Mesendoderm (in vitro differentiated cells): ENCODE data around the gene SVBP. TPM values are rescaled to one million over a fixed set of nuclear protein-coding genes. Genes with fewer than 3 reads are reported as not detected.
"Not testable (repeated sequence)": the region's sequence is repeated elsewhere in the genome, so short reads cannot be mapped to it uniquely, and the experiment has no call there.

ENCODE experiments used
- DNase-seq: peaks from one replicate; pipeline ENCODE4 v3.0.0; 2013
- H2AK5ac ChIP-seq: 2 replicates; pipeline ENCODE4 v1.6.1; 2013; ENCODE audit warnings: low read length, inconsistent platforms
- H2BK120ac ChIP-seq: 2 replicates; pipeline ENCODE4 v1.6.1; 2013; ENCODE audit warnings: low read depth, mild to moderate bottlenecking, low read length, moderate library complexity, mixed read lengths
- H2BK15ac ChIP-seq: replicated peaks from 2 replicates; pipeline ENCODE4 v1.6.1; 2013; ENCODE audit warnings: low read depth, mild to moderate bottlenecking, moderate library complexity
- H2BK5ac ChIP-seq: 2 replicates; pipeline ENCODE4 v1.6.1; 2013; ENCODE audit warnings: low read length, inconsistent platforms
- H3K18ac ChIP-seq: 2 replicates; pipeline ENCODE4 v1.6.1; 2013; ENCODE audit warnings: mild to moderate bottlenecking, low read length, mixed read lengths
- H3K23ac ChIP-seq: one replicate; pipeline ENCODE4 v1.6.1; 2013; ENCODE audit warnings: low read length
- H3K27ac ChIP-seq: 2 replicates; pipeline ENCODE4 v1.5.1; 2013; ENCODE audit warnings: low read depth, mild to moderate bottlenecking, inconsistent platforms, low read length, moderate library complexity
- H3K27me3 ChIP-seq: 2 replicates; pipeline ENCODE4 v1.6.1; 2013; ENCODE audit warnings: low read length, control low read depth, mild to moderate bottlenecking, inconsistent platforms; ENCODE audit not compliant: insufficient read depth, poor library complexity
- H3K36me3 ChIP-seq: 2 replicates; pipeline ENCODE4 v1.6.1; 2013; ENCODE audit warnings: low read length, inconsistent platforms; ENCODE audit not compliant: control insufficient read depth, insufficient read depth
- H3K4ac ChIP-seq: one replicate; pipeline ENCODE4 v1.6.1; 2013; ENCODE audit warnings: low read depth, mild to moderate bottlenecking, low read length, moderate library complexity
- H3K4me1 ChIP-seq: 2 replicates; pipeline ENCODE4 v1.6.1; 2013; ENCODE audit warnings: low read depth, low read length, inconsistent platforms; ENCODE audit not compliant: control insufficient read depth
- H3K4me2 ChIP-seq: 2 replicates; pipeline ENCODE4 v1.6.1; 2013; ENCODE audit warnings: low read length
- H3K4me3 ChIP-seq: 2 replicates; pipeline ENCODE4 v1.5.1; 2013; ENCODE audit warnings: mild to moderate bottlenecking, low read length
- H3K56ac ChIP-seq: one replicate; pipeline ENCODE4 v1.6.1; 2013; ENCODE audit warnings: low read length
- H3K79me1 ChIP-seq: 2 replicates; pipeline ENCODE4 v1.6.1; 2013; ENCODE audit warnings: low read length, inconsistent platforms
- H3K79me2 ChIP-seq: 2 replicates; pipeline ENCODE4 v1.6.1; 2013; ENCODE audit warnings: mild to moderate bottlenecking, low read length; ENCODE audit not compliant: control insufficient read depth, insufficient read depth
- H3K9ac ChIP-seq: 2 replicates; pipeline ENCODE4 v1.6.1; 2013; ENCODE audit warnings: low read length, inconsistent platforms
- H4K5ac ChIP-seq: one replicate; pipeline ENCODE4 v1.6.1; 2013; ENCODE audit warnings: low read length
- H4K8ac ChIP-seq: one replicate; pipeline ENCODE4 v1.6.1; 2013; ENCODE audit warnings: low read depth, mild to moderate bottlenecking, control low read depth, low read length, moderate library complexity
- WGBS: extraction: QIAGEN DNeasy Blood & Tissue Kit; methylation state at CpG from one replicate; pipeline ENCODE4 v1.1.7; 2013; ENCODE audit warnings: low lambda C conversion rate, missing lambda C conversion rate; ENCODE audit not compliant: insufficient coverage; ENCODE audit errors: extremely low coverage; 5-methylcytosine and 5-hydroxymethylcytosine counted together
- polyA plus RNA-seq, 2 experiments: library from polyadenylated mRNA; stranded (reverse); fragments of 200-250 nt; gene quantifications; one replicate each; pipeline ENCODE4 v1.2.3, GENCODE V29; 2013

Gene SVBP, protein sequence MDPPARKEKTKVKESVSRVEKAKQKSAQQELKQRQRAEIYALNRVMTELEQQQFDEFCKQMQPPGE
- polyA plus RNA-seq (2013, experiment 1 of 2): 45.0 TPM
- polyA plus RNA-seq (2013, experiment 2 of 2): 44.0 TPM

DNA sequence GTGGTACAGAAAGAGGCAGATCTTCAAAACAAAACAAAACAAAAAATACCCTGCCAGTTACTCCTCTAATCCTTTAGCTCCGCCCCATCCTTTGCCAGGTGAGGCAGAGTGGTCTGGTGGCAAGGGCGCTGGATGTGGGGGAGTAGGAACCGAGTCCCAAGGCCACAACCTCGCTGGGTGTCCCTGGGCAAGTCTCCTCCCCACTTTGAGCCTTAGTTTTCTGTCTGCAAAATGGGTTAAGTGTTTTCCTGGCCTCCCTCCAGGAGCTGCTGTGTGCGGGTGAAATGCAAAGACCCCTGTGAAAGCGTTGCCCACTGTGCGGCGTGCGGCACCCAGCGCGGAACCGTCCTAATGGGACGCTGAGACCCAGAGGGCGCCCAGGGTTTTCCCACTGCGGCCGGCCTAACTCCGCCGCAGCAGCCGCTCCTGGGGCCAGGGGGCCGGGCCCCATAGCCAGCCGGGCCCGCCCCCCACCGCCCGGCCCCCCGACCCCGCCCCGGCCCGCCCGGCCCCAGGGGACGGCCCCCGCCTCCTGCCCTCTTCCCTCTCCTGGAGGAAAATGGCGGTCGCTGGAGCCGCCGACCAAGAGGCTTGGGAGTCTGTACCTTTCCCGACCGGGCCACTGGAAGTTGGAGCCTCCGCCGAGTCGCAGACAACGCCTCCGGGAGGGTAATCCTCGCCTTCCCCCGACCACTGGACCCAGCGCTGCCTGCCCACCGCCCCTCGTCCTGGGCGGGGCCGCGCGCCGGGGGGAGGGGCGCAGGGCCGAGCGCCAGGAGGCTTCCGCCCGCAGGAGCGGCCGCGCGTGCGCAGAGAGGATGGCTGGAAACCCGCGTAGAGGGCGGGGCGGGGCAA is at the start of gene SVBP, which contains the start of gene ERMAP:
Gene SVBP (minus strand): TSS at position 813 of the 855 bp plus-strand sequence. CDS start 853 bp downstream, outside the sequence.
Gene ERMAP (plus strand): TSS at position 538 of the 855 bp plus-strand sequence. CDS start 13,327 bp downstream, outside the sequence.
- Histone ChIP-seq H3K4me3 (peak within 1 kb of the TSS; percentile 91), H3K79me2 (no peaks in the 10 kb centered on the region), H4K8ac (no peak within 1 kb of the TSS), H3K18ac (peak within 1 kb of the TSS; percentile 72), H3K27me3 (no peaks in the 10 kb centered on the region), H2AK5ac (peak within 1 kb of the TSS; percentile 85), H3K4me2 (peak within 1 kb of the TSS; percentile 72), H3K79me1 (peaks cover 2% of the 10 kb centered on the region), H3K56ac (peak within 1 kb of the TSS; percentile 98), H4K5ac (no peak within 1 kb of the TSS), H3K36me3 (no peaks in the 10 kb centered on the region), H2BK5ac (peak within 1 kb of the TSS; percentile 94), H2BK120ac (no peak within 1 kb of the TSS), H3K23ac (peak within 1 kb of the TSS; percentile 71), H3K4ac (peak within 1 kb of the TSS; percentile 73), H2BK15ac (no peak within 1 kb of the TSS), H3K27ac (peak within 1 kb of the TSS; percentile 99), H3K9ac (peak within 1 kb of the TSS; percentile 91), H3K4me1 (peaks cover 3% of the 10 kb centered on the region)
- DNase-seq: peak; percentile 91
- no CpG with 5 or more reads among the region's 66 CpGs for WGBS

DNA sequence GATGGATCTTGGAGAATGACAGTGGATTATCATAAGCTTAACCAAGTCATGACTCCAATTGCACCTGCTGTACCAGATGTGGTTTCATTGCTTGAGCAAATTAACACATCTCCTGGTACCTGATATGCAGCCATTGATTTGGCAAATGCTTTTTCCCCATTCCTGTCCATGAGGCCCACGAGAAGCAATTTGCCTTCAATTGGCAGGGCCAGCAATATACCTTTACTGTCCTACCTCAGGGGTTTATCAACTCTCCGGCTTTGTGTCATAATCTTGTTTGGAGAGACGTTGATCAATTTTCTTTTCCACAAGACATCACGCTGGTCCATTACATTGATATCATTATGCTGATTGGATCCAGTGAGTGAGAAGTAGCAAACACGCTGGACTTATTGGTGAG is 49.4 kb upstream of the SVBP start:
- Histone ChIP-seq H4K5ac (no peak overlapping the region), H2AK5ac (no peak overlapping the region), H2BK120ac (no peak overlapping the region), H3K79me2 (no peaks in the 10 kb centered on the region), H3K4ac (no peak overlapping the region), H3K36me3 (no peaks in the 10 kb centered on the region), H2BK15ac (no peak overlapping the region), H3K27me3 (no peaks in the 10 kb centered on the region), H3K9ac (no peak overlapping the region), H3K23ac (no peak overlapping the region), H3K4me3 (no peak overlapping the region), H3K56ac (no peak overlapping the region), H3K27ac (no peak overlapping the region), H3K79me1 (no peaks in the 10 kb centered on the region), H3K4me1 (no peaks in the 10 kb centered on the region), H3K4me2 (no peak overlapping the region), H3K18ac (no peak overlapping the region), H4K8ac (no peak overlapping the region), H2BK5ac (no peak overlapping the region)
- no peak for DNase-seq
- WGBS: no CpG with 5 or more reads among the region's 5 CpGs

DNA sequence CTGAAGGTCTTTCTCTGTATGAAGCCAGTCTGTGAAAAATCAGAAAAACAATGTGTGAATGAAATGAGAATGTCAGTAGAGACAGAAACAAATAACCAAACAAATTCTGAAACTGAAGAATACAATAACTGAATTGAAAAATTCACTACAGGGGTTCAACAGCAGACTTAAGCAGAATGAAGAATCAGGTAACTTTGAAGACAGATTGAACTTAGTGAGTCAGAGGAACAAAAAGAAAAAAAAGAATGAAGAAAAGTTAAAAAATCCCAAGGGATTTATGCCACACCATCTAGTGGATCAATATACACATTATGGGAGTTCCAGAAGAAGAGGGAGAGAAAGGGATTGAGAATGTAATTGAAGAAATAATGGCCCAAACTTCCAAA is 43.8 kb upstream of the SVBP start:
- H3K79me2 ChIP-seq: no peaks in the 10 kb centered on the region

DNA sequence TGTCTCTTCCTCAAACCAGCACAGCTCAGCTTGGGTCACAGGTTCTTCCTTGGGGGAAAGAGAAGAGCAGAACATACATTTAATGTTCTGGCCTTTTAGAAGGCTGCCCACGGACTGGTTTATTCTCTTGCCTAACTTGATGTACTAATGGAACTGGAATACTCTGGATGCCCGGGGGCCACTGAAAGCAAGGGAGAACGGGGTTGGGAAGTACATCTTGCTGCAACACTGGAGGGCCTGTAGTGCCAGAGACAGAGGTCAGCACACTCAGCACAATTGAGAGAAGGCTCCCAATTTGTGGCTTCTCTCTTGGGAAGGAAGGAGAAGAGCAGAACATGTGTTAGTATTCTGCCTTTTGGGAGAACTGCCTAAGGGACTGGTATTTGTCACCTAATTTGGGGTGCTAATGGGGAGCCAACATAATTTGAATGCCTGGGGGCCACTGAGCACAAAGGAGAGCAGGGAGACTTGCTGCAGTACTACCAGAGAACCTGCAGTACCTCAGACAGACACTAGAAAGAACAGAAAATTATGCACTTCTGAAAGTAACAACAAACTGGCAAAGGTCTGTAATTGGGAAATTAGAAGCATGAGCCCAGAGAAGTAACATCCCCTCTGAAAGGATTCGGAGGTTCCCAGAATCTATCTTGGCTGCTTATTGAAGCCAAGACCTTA is 43.3 kb upstream of the SVBP start:
- H2BK5ac ChIP-seq: no peak overlapping the region
- WGBS: no CpG with 5 or more reads among the region's 4 CpGs
- H3K79me1 ChIP-seq: no peaks in the 10 kb centered on the region
- no peak overlapping the region for H3K18ac ChIP-seq
- no peak overlapping the region for H3K4me3 ChIP-seq
- no peak overlapping the region for H4K8ac ChIP-seq
- no peaks in the 10 kb centered on the region for H3K27me3 ChIP-seq
- peak; percentile 71 for DNase-seq
- no peak overlapping the region for H4K5ac ChIP-seq
- H2BK120ac ChIP-seq: no peak overlapping the region
- H2AK5ac ChIP-seq: no peak overlapping the region
- H3K27ac ChIP-seq: no peak overlapping the region
- no peak overlapping the region for H2BK15ac ChIP-seq
- no peak overlapping the region for H3K4me2 ChIP-seq
- H3K23ac ChIP-seq: no peak overlapping the region
- no peaks in the 10 kb centered on the region for H3K79me2 ChIP-seq
- no peaks in the 10 kb centered on the region for H3K36me3 ChIP-seq
- H3K9ac ChIP-seq: no peak overlapping the region
- H3K56ac ChIP-seq: no peak overlapping the region
- H3K4me1 ChIP-seq: no peaks in the 10 kb centered on the region
- H3K4ac ChIP-seq: no peak overlapping the region

More for the DNA sequence above, 43.8 kb upstream of the SVBP start:
- Histone ChIP-seq H3K36me3 (no peaks in the 10 kb centered on the region), H3K27ac (no peak overlapping the region), H3K4ac (no peak overlapping the region), H2BK15ac (no peak overlapping the region), H4K5ac (no peak overlapping the region), H3K4me3 (no peak overlapping the region), H4K8ac (no peak overlapping the region), H3K9ac (no peak overlapping the region), H3K4me1 (no peaks in the 10 kb centered on the region), H3K79me1 (no peaks in the 10 kb centered on the region), H3K18ac (no peak overlapping the region), H2AK5ac (no peak overlapping the region), H3K23ac (no peak overlapping the region), H2BK5ac (no peak overlapping the region), H3K4me2 (no peak overlapping the region), H3K56ac (no peak overlapping the region), H2BK120ac (no peak overlapping the region), H3K27me3 (no peaks in the 10 kb centered on the region)
- DNase-seq: no peak

DNA sequence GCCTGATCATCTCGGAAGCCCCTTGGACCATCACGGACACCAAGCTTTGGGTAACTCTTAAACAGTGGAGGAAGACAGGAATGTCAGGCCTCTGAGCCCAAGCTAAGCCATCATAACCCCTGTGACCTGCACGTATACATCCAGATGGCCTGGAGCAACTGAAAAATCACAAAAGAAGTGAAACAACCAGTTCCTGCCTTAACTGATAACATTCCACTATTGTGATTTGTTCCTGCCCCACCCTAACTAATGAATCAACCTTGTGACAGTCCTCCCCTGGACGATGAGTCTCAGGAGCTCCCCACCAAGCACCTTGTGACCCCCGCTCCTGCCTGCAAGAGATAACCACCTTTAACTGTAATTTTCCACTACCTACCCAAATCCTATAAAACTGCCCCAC is 42.2 kb upstream of the SVBP start:
- not testable (repeated sequence) for H4K8ac ChIP-seq, H3K18ac ChIP-seq, H3K4me3 ChIP-seq, H3K79me2 ChIP-seq, H2AK5ac ChIP-seq, H3K9ac ChIP-seq, H3K4me1 ChIP-seq, DNase-seq, H3K79me1 ChIP-seq, H3K56ac ChIP-seq, H3K36me3 ChIP-seq, H3K27me3 ChIP-seq, H3K23ac ChIP-seq, H3K27ac ChIP-seq, H3K4me2 ChIP-seq, H2BK120ac ChIP-seq, H4K5ac ChIP-seq, H3K4ac ChIP-seq, H2BK5ac ChIP-seq, H2BK15ac ChIP-seq
- WGBS: no CpG with 5 or more reads among the region's 5 CpGs
